Measurements from ENCODE around the gene DNAJB7.

GRCh38 chr22:40890881-40891280, 29.0 kb upstream of the DNAJB7 start:
- TF ChIP-seq POLR2A (IDR thresholded peaks at IDR 0.05; ENCODE audit: low read length): no peak
- TF ChIP-seq GATA1 (IDR thresholded peaks at IDR 0.05; ENCODE audit: low read depth, low read length): no peak
